GM19468 (cell line): ENCODE measurements around the gene SLC26A1.

Source experiments
- ATAC-seq: cut with Tn5 transposase; IDR thresholded peaks from one replicate; pipeline ENCODE4 v1.9.1; 2021; ENCODE audit warnings: mild to moderate bottlenecking, moderate library complexity, moderate number of reproducible peaks; ENCODE audit not compliant: unreplicated experiment; ENCODE audit errors: extremely low read depth

The SLC26A1 gene

DNA sequence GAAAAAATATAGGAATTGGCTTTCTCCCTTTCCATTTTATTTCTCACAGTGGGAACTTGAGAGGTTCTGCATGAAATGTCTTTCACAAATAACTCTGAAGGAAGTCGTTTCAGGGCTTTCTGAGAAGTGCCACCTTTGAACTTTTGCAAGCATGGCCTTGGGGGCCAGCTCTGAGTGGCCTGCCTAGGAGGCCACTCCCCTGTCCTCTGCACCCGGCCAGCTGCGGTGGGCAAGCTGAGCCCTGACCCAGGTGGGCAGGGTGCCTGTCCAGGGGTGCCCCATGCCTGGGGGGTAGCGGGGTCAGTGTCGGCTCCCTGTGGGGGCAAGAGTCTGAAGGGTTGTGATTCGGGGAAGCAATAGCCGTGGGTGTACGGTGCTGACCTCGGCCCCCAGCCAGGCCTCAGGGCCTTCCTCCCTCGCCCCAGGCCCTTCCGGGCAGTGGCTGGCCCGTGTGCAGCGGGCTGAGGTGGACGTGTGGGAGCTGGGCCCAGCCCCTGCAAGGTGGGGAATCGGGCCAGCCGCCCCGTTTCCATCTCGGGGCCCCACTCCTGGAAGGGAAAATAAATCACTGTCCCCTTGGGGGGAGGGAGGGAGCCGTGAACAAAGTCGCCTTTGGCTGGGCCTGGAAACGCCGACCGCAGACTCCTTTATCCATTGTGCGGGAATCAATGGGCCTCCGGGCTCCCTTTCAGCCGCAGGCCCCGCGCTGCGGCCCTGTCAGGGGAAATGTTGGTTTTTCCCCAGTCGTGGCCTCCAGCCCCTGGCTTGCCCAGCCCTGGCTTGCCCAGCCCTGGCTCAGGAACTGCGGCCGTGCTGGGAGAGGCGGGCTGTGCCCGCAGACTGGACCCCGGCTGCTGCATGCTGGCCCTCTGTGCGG, 21.3 kb upstream of the SLC26A1 start:
- no peak for ATAC-seq

DNA sequence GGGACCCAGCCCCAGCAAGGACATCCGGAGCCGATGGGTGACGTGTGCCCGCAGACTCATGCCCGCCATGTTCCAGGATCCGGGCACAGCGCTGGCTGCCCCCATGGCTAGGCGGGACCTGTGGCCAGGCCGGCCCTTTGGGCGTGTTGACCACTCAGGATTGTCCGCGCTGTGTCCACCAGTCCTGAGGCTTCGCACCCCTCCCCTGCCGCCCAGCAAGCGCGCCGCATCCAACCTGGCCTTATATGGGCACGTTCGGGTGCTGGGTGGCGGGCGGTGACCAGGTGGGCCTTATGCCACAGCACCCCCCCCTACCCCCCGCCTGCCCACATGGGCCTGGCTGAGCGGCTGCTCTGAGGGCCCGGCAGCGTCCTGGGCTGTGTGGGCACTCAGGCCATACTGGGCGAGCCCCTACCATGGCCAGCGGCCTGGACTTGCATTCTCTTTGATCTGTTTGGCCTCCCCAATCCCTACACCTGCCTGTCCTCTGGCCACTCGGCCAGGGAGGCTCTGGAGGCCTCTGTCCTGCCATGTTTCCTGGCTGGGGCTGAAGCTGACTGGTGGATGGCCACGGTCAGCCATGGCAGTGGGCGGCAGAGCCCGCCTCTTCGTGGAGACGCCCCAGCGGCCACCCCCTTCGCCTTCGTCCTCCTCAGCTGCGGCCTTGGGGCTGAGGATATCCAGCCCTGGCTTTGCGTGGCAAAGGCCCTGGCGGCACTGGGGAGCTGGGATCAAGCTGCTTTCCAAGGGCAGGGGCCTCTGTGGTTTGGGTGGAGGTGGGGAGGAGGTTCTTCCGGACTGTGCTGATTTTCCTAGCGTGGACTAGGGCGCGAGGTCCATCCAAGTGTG, 20.2 kb upstream of the SLC26A1 start:
- ATAC-seq = no peak

DNA sequence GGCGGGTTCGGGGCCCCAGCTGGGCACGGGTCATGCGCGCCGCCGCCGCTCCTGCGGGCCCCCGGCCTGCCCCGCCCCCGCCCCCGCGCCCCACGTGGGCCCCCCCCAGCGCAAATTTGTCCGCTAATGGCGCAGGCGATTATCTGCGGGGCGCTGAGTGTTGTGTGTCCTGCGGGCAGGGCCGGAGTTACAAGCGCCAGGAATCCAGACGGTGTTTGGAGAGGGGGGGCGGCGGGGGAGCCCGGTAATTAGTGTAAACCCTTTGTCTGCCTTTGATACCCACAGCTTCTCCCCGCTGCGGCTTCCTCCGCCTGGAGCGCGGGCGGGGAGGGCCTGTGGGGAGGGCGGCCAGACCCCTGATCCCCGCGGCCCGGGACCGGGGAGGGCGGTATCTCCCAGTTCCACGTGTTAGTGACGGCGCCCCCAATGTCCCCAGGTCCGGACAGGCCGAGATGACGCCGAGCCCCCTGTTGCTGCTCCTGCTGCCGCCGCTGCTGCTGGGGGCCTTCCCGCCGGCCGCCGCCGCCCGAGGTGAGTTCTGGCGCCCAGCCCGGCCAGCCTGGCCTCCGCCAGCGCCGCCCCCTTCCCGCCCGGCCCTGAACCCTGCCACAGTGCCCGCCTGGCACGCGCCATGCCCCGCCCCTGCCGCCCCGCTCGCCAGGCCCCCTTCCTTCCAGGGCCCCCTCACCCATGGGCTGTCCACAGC, 19.0 kb upstream of the SLC26A1 start:
- no peak for ATAC-seq

DNA sequence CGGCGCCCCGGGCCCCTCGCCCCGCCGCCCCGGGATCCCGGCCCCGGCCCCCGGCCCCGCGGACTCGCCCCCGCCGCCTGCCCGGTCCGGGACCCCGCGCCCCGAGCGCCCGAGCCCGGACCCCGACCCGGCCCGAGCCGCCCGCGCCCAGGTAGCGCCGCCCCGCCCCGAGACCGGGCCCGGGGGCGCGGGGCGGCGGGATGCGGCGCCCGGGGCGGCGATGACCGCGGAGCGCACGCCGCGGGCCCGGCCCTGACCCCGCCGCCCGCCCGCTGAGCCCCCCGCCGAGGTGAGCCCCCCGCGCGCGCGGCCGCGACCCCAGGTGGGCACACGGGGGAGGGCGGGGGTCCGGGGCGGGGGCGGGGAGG, 18.4 kb upstream of the SLC26A1 start:
- no peak for ATAC-seq

DNA sequence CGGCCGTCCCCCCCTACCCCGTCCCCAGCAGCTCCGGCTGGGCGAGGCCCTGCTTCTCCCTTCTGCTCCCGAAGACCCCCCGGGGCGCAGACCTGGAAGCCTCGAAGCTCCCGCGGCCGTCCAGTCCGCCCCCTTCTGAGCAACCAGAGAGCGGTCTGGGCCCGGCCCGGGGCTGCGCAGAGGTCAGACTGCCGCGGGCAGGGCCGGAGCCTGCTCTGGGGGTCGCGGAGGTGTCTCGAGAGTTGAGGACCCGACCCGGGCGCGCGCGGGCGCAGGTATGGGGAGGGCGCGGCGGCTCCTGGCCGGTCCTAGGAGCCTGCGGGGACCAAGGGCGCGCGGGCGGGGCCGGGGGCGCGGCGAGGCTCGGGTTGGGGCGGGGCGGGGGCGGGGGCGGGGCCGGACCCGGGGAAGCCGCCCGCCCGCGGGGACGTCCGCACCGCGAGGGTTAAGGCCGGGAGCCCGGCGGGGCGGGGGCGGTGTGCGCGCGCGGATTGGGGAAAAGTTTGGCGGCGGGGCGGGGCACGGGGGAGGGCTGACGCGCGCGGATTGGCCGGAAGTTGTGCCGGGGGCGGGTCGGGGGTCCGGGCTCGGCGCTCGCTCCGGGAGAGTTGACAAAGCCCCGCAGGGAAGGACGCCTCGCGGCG, 17.9 kb upstream of the SLC26A1 start, which contains the start of gene FGFRL1:
Gene FGFRL1, plus strand, starts transcription at position 605 of the 644 bp plus-strand sequence. CDS start 860 bp downstream, outside the sequence.
- no peak for ATAC-seq

DNA sequence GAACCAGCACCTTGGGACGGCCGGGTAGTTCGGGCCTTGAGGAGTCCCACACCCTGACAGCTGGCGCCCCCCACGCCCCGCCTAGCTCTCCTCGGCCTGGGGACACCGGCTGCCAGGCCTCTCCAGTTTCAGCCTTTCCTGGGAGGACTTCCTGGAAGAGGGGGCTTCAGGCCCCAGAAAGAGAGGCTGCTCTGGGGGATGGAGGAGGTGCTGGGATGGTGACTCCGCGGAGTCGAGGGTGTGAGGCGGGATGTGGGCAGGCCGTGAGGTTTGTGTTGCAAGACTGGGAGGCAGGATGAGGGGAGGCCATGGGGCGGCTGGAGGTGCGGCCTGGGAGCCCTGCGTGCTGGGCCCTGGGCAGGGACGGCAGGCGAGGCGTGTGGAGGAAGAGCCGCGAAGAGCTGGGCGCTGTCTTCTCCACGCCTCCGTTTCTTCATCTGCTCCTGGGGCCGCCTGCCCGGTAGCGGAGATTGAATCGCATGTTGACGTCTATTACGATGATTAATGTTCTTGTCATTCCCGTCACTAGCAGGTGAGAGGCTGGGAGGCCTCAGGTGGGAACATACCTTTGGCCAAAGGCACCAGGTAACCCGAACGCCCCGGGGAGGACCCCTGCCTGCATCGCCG, 17.3 kb upstream of the SLC26A1 start:
- ATAC-seq = no peak

DNA sequence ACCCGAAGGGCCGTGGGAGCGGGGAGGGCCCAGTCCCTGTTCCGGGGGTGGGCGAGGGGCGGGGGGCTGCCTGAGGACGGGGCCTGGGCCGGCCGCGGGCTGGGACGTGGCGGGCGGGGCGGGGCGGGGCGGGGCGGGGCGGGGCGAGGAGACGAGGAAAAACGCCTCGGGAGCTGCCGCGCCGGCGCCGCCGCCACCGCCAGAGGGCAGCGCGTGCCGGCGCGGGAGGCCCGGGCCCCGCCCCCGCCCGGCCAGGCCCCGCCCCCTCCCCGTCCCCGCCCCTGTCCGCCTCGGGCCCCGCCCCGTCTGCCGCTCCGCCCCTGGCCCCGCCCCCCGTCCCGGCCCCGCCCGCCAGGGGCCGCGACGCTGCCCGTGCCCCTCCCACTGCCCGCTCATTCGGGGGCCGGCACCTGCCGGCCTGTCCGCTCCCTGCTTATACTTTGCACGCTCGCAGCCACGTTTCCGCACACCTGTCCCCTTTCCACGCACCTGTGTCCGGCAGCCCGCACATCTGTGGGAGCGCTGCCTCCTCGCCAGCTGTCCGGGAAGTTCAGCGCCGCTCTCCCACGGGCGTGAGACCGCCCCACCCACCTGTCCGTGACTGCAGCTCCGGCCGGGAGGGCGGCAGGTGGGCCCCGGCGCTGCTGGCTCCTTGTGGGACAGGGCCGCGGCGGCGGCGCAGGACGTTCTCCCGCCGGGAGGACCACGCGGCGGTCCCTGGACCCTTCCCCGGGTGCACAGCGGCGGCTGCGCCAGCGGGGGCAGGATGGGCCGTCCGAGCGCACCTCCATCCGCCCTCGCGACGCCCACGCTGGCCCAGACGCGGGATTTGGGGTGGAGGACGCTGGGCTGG, 16.6 kb upstream of the SLC26A1 start:
- ATAC-seq = no peak

DNA sequence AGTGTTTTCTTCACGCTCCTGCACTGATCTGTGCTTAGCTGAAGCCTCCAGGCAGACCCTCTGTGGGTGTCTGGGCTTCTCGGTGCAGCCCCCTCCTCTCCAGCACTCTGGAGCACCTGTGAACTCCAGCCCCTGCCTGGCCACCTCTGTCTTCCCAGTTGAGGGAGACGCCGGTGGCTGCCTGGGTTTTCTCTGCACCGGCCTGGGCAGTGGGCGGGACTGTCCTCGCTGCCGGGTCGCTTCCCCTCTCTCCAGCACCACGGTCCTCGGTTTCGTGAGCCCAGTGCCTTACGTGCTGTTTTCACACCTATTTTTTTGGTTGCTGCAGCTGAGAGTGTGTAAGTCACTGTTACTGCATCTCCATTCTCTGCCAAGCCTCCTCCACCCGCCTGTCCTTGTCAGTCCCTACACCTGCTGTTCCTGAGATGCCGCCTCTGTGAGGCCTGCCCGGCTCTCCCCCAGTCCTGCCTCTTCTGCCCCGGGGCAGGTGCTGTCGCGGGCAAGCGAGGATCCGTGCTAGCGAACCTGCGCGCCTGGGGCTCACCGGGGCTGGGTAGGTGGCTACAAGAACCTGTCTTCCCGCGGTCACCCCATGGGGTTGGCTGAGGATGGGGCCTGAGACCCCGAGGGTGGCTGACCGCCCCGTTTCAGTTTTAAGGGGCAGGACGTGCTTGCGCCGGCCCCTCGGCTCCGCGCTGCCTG, 15.8 kb upstream of the SLC26A1 start:
- ATAC-seq = no peak

DNA sequence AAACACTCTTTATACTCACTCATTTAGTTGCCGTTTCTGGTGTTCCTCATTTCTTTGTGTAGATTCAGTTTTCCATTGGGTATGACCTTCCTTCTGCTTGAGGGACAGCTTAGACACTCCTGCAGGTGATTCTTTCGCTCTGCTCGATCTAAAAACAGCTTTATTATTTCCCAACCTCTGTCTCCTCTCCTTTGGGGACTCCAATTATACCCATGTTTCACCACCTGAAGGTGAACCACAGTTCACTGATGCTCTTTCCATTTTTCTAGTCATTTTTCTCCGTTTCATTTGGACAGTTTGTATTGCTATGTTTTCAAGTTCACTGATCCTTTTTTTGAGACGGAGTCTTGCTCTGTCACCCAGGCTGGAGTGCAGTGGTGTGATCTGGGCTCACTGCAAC, 13.7 kb upstream of the SLC26A1 start:
- ATAC-seq = no peak

DNA sequence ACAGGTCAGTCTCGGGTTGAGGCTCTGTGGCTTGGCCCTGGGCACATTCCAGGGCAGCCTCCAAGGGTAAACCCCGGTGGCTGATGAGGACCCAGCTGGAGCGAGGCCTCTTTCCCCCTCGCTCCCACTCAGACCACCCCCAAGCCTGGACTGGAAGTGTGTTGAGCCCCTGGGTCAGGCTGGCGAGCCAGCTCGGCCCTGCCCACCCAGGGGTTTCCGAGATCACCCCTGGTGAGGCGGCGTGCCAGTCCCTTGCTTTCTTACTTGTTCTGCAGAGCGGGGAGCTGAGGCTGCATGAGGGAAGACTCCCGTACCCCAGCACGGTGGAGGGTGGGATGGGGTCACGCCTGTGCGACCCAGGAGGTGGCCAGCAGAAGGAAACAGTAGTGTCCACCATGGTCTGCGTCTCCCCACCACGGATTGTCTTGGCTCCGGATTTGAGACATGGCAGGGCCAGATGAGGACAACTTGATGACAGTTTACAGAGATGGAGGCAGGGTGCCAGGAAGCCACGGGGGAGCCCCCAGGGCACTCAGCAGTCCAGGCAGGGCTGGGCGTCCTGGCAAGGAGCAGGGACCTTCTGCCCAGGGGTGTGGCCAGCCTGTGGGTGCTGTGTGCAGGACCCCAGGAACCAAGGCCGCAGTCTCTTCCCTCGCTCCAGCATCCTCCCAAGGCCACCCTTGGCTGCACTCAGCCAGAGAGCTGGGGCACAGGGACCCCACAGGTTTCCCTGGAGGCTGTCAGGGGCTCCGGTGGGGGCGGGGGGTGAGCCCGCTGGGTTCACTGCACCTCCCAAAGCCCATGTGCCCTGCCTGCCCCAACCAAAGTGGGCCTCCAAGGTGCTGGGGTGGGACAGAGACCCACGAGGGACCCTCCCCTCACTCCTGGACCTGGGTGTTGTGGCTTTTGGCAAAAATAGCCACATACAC, 11.6 kb upstream of the SLC26A1 start:
- no peak for ATAC-seq

DNA sequence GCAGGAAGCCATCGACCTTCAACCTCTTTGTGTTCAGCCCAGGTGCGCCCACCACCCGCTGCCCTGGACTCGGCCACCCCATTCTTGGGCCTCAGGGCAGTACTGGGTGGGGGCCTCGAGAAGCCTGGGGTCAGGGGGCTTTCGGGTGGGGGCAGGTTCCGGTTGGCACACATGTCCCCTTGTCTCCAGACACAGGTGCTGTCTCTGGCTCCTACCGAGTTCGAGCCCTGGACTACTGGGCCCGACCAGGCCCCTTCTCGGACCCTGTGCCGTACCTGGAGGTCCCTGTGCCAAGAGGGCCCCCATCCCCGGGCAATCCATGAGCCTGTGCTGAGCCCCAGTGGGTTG, 10.8 kb upstream of the SLC26A1 start:
- no peak for ATAC-seq

DNA sequence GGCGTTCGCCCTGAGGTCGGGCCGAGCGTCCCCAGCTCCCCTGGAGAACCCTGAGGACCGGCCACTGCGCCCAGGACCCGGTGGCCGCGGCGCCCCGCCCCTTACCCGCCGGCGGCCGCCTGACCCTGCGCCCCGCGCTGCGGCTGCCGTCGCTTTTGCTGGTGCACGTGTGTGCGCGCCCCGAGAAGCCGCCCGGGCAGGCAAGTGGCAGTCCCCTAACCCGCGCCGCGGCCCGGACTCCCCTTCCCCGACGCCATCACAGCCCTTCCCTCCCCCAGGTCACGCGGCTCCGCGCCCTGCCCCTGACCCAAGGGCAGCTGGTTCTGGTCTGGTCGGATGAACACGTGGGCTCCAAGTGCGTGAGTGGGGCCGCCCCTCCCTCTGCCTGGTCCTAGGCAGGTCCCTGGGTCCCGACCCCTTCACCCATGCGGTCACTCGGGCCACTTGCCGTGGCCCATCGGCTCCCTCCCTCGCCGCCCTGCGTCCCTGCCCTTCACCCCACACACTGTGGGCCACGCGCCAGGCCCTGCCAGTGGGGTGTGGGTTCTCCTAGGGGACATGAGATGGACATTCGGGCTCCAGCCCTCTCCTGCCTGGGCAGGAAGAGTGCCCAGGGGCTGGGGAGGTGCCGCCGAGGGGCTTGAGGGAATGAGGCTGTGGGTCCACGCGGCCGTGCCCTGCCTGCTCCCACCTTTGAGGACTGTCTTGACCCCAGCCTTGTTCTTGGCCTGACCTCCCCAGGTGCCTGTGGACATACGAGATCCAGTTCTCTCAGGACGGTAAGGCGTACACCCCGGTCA, 10.3 kb upstream of the SLC26A1 start:
- no peak for ATAC-seq

DNA sequence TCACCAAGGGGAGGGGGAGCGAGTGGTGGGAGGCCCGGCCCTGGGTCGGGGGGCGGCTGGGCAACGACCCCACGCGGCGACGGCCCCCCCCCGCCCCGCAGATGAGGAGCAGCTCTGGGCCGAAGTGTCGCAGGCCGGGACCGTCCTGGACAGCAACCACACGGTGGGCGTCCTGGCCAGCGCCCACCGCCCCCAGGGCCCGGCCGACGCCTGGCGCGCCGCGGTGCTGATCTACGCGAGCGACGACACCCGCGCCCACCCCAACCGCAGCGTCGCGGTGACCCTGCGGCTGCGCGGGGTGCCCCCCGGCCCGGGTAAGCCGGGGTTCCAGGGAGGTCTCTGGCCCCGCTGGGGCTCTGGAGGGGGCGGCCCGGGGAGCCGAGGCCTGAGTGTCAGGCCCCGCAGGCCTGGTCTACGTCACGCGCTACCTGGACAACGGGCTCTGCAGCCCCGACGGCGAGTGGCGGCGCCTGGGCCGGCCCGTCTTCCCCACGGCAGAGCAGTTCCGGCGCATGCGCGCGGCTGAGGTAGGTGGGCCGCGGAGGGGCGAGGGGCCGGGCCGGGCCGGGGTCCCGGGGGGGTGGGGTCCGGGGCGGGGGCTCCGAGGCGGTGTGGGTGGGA, 9.5 kb upstream of the SLC26A1 start:
- ATAC-seq = no peak

DNA sequence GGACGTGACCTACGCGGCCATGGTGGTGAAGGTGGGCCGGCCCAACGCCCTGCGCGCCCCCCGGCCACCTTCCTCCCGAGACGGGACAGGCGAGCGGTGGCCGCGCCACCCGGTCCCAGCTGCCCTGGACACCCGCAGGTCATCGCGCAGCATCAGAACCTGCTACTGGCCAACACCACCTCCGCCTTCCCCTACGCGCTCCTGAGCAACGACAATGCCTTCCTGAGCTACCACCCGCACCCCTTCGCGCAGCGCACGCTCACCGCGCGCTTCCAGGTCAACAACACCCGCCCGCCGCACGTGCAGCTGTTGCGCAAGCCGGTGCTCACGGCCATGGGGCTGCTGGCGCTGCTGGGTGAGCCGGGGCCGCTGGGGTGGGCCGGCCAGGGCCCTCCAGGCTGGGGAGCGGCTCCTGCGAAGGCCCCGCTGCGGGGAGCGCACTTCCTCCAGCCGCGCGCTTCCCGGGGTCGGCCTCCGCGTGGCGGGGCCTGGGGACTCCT, 9.0 kb upstream of the SLC26A1 start:
- ATAC-seq = no peak

DNA sequence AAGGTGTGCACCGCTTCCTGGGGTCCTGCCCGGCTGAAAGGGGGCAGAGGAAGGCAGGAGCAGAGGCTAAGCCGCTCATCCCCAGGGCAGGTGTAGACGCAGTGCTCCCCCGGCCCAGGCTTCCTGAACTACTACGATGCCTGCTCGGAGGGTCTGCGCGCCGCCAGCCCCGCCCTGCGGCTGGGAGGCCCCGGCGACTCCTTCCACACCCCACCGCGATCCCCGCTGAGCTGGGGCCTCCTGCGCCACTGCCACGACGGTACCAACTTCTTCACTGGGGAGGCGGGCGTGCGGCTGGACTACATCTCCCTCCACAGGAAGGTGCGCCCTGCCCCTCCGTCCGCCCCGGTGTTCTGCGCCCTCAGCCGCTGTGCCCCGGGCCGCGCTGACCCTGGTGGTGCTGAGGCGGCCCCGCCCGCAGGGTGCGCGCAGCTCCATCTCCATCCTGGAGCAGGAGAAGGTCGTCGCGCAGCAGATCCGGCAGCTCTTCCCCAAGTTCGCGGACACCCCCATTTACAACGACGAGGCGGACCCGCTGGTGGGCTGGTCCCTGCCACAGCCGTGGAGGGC, 8.4 kb upstream of the SLC26A1 start:
- no peak for ATAC-seq
